Activated CD4-positive, alpha-beta T cell treated with anti-CD3 and anti-CD28 coated beads, Interleukin-2, amount 50 U/mL, for 24 hours (primary cell): ENCODE results near the gene WNT6.
A peak's percentile ranks its signal among the peaks of the same experiment; 100 is the strongest.
"Not testable (repeated sequence)": the region's sequence is repeated elsewhere in the genome, so short reads cannot be mapped to it uniquely, and the experiment has no call there.

Experiments used
- DNase-seq, 2 donors: peaks; one replicate each; pipeline ENCODE4 v3.0.0-alpha.2; 2020; ENCODE audit warnings: low read depth in 1 of 2, low spot score in 1 of 2

The WNT6 gene

GRCh38 chr2:218830526-218831306 lies 28.9 kb upstream of the WNT6 start:
- DNase-seq, result no peak

- DNase-seq, result no peak
Observed at GRCh38 chr2:218831378-218831990, 28.1 kb upstream of the WNT6 start, which contains the start of gene PRKAG3. TSS of gene PRKAG3 (minus strand) at chr2:218831803.

- no peak for DNase-seq
Observed at GRCh38 chr2:218832081-218832480, 27.5 kb upstream of the WNT6 start.

- DNase-seq, result no peak
Observed at GRCh38 chr2:218832520-218832919, 27.1 kb upstream of the WNT6 start.

- DNase-seq, result no peak
Observed at GRCh38 chr2:218833023-218833609, 26.5 kb upstream of the WNT6 start.

GRCh38 chr2:218834685-218835084 lies 24.9 kb upstream of the WNT6 start:
- DNase-seq, result no peak

- DNase-seq, result no peak
Observed at GRCh38 chr2:218837495-218837894, 22.1 kb upstream of the WNT6 start.

GRCh38 chr2:218839430-218839829 lies 20.2 kb upstream of the WNT6 start:
- DNase-seq, result no peak

GRCh38 chr2:218839888-218840287 lies 19.7 kb upstream of the WNT6 start:
- DNase-seq, result no peak

- DNase-seq, result not testable (repeated sequence)
Observed at GRCh38 chr2:218844334-218844733, 15.3 kb upstream of the WNT6 start.

GRCh38 chr2:218846963-218847362 lies 12.6 kb upstream of the WNT6 start:
- not testable (repeated sequence) for DNase-seq

GRCh38 chr2:218849721-218850120 lies 9.9 kb upstream of the WNT6 start:
- DNase-seq, result no peak

- no peak for DNase-seq
Observed at GRCh38 chr2:218850796-218851195, 8.8 kb upstream of the WNT6 start.

- no peak for DNase-seq
Observed at GRCh38 chr2:218851286-218851685, 8.3 kb upstream of the WNT6 start.

- DNase-seq, result peak; percentile 44 to 50
Observed at GRCh38 chr2:218852911-218853667, 6.5 kb upstream of the WNT6 start.

- DNase-seq, result no peak
Observed at GRCh38 chr2:218853766-218854165, 5.8 kb upstream of the WNT6 start.

GRCh38 chr2:218854860-218855259 lies 4.7 kb upstream of the WNT6 start:
- DNase-seq, result no peak

- no peak for DNase-seq
Observed at GRCh38 chr2:218855305-218856166, 4.1 kb upstream of the WNT6 start.

GRCh38 chr2:218856167-218856895 lies 3.3 kb upstream of the WNT6 start:
- no peak for DNase-seq

GRCh38 chr2:218856896-218857243 lies 2.7 kb upstream of the WNT6 start:
- no peak for DNase-seq
